NT2/D1 (cell line): ENCODE data around the gene ATP6V1G2.
"Not testable (repeated sequence)": the region's sequence is repeated elsewhere in the genome, so short reads cannot be mapped to it uniquely, and the experiment has no call there.

Experiments used
- DNase-seq: peaks from one replicate; pipeline ENCODE4 v3.0.0-alpha.2; 2011; ENCODE audit warnings: low read depth, low spot score
- H3K27me3 ChIP-seq: 2 replicates; pipeline ENCODE4 v1.6.0; 2011; ENCODE audit warnings: mild to moderate bottlenecking; ENCODE audit not compliant: insufficient read length, insufficient read depth
- H3K36me3 ChIP-seq: 2 replicates; pipeline ENCODE4 v1.6.1; 2011; ENCODE audit warnings: mild to moderate bottlenecking, low read length, mixed read lengths; ENCODE audit not compliant: insufficient read depth, insufficient read length
- H3K4me1 ChIP-seq: 2 replicates; pipeline ENCODE4 v1.5.1; 2011; ENCODE audit not compliant: insufficient read depth, insufficient read length
- H3K4me3 ChIP-seq: 2 replicates; pipeline ENCODE4 v1.5.1; 2011; ENCODE audit warnings: low read depth; ENCODE audit not compliant: insufficient read length
- H3K9ac ChIP-seq: 2 replicates; pipeline ENCODE4 v1.6.0; 2011; ENCODE audit warnings: low read depth; ENCODE audit not compliant: insufficient read length
- H3K9me3 ChIP-seq: 2 replicates; pipeline ENCODE4 v1.5.1; 2011; ENCODE audit warnings: mild to moderate bottlenecking, low read length; ENCODE audit not compliant: insufficient read depth
- SUZ12 ChIP-seq: IDR thresholded peaks from 2 replicates; pipeline ENCODE4 v1.6.1; 2011; ENCODE audit not compliant: insufficient read length, insufficient read depth; ENCODE audit errors: extremely low read depth
- YY1 ChIP-seq: IDR thresholded peaks from 2 replicates; pipeline ENCODE4 v1.6.1; 2011; ENCODE audit not compliant: insufficient read length, insufficient read depth
- ZNF274 ChIP-seq: IDR thresholded peaks from 2 replicates; pipeline ENCODE4 v1.6.1; 2011; ENCODE audit warnings: mild to moderate bottlenecking, low read depth, low read length

The ATP6V1G2 gene

DNA sequence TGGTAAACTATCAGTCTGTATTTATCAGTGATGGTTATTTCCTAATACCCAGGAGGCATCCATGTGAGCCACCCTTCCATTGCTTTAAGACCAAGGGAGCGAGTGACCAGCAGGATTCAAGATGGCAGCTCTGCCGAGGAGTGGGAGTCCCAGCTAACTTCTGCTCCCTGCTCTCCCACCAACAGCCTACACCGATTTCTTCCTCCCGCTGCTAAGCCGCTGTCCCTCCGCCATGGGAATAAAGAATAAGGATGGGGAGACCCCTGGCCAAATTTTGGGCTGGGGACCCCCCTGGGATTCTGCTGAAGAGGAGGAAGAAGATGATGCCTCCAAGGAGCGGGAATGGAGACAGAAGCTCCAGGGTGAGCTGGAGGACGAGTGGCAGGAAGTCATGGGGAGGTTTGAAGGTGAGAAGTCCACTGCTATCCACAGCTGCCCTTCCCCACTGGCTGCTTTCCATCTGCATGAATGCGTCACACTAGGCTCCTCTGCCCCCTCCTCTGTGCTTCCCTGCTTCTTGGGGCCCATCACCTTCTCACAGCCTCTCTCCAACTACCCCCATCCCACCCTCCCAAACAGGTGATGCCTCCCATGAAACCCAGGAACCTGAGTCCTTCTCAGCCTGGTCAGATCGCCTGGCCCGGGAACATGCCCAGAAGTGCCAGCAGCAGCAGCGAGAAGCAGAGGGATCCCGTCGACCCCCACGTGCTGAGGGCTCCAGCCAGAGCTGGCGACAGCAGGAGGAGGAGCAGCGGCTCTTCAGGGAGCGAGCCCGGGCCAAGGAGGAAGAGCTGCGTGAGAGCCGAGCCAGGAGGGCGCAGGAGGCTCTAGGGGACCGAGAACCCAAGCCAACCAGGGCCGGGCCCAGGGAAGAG, 11.3 kb upstream of the ATP6V1G2 start:
- Histone ChIP-seq H3K9ac (no peak overlapping the region), H3K4me1 (peaks cover 6% of the 10 kb centered on the region), H3K36me3 (peaks cover 38% of the 10 kb centered on the region), H3K27me3 (no peaks in the 10 kb centered on the region), H3K9me3 (no peaks in the 10 kb centered on the region), H3K4me3 (no peak overlapping the region)
- no peak for TF ChIP-seq SUZ12
- no peak for TF ChIP-seq YY1
- TF ChIP-seq ZNF274, result no peak
- no peak for DNase-seq

DNA sequence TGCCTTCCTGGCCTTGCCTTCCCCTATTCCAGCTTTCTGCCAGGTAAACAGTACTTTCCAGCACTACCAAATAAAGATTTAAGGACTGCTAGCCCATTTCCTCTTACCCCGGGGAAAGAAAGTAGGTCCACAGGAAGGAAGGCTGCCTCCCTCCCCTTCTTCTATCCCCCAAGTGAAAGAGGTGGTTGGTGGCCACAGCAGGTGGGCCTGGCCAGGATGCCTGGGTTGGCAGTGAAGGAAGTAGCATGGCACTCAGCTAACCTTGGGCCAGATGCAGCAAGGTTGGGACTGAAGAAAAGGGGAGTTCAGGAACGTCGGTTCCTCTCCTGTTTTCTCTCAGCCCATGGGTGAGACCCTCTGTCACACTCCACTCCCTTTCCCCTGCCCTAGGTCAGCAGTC, 9.9 kb upstream of the ATP6V1G2 start:
- Histone ChIP-seq H3K4me3 (no peak overlapping the region), H3K36me3 (peaks cover 40% of the 10 kb centered on the region), H3K9me3 (no peaks in the 10 kb centered on the region), H3K27me3 (no peaks in the 10 kb centered on the region), H3K4me1 (peaks cover 6% of the 10 kb centered on the region), H3K9ac (no peak overlapping the region)
- TF ChIP-seq YY1, result no peak
- no peak for TF ChIP-seq ZNF274
- no peak for TF ChIP-seq SUZ12
- DNase-seq, result no peak

DNA sequence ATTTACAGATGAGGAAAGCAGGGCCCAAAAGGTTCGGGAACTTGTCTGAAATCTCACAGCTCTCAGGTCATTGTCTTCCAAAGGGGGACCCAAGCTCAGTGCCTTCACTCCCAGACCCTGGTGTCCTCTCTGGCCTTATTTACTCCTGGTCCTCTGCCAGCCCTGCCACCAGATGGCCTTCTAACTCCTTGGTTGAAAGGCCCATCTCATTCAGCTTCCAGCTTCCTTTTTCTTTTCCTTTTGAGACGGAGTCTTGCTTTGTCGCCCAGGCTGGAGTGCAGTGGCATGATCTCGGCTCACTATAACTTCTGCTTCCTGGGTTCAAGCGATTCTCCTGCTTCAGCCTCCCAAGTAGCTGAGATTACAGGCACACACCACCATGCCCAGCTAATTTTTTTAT, 5.0 kb upstream of the ATP6V1G2 start:
- peaks cover 31% of the 10 kb centered on the region for H3K36me3 ChIP-seq
- not testable (repeated sequence) for H3K9ac ChIP-seq, H3K9me3 ChIP-seq, H3K4me3 ChIP-seq, H3K4me1 ChIP-seq, DNase-seq, H3K27me3 ChIP-seq

DNA sequence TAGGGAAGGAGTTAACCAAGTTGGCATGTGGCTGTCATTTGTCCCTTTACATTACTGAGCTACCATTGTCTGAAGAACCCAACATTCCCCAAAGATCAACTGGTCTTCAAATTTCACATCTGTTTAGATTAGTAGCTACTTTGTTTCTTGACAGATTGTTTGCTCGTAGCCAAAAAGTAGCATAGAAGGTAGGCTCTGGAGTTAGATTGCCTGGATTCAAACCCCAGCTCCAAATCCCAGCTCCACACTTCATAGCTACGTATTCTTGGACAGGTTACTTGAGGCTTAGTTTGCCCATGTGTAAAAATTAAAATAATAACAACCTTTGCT, 2.1 kb upstream of the ATP6V1G2 start:
- H3K4me3 ChIP-seq, result no peak overlapping the region
- no peak for DNase-seq
- no peaks in the 10 kb centered on the region for H3K27me3 ChIP-seq
- no peaks in the 10 kb centered on the region for H3K9me3 ChIP-seq
- peaks cover 7% of the 10 kb centered on the region for H3K4me1 ChIP-seq
- H3K36me3 ChIP-seq, result peaks cover 24% of the 10 kb centered on the region
- TF ChIP-seq ZNF274, result no peak
- no peak for TF ChIP-seq SUZ12
- no peak for TF ChIP-seq YY1
- peak overlapping the region; percentile 76 for H3K9ac ChIP-seq

DNA sequence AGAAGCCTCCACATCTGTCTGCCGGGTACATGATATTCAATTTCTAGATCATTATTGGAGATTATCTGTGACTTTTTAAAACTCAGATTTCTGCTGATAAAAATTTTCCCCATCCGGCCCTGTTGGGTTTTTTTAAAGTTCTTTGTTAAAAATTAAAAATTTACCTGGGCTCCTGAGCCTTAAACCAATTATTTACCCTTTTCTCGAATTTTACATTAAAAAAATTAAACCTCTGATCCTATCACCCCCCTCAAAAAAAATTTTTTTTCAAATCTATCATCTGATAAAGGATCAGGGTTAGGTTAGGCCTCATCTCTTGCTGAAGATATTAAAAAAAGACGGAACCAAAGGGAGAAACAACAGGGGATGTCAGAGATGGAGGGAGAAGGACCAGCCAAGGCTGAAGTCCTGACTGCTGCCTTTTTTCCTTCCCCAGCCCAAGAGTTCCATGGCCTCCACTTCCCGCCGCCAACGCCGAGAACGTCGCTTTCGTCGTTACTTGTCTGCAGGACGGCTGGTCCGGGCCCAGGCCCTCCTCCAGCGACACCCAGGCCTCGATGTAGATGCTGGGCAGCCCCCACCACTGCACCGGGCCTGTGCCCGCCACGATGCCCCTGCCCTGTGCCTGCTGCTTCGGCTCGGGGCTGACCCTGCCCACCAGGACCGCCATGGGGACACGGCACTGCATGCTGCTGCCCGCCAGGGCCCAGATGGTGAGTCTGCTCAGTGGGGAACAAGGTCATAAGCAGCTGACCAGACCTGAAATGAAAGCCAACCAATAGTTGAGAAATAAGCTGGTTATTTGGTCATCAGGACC, 1.5 kb upstream of the ATP6V1G2 start:
- TF ChIP-seq ZNF274 (no peak), SUZ12 (no peak), YY1 (no peak)
- H3K4me1 ChIP-seq, result peaks cover 7% of the 10 kb centered on the region
- peak overlapping the region; percentile 40 for H3K4me3 ChIP-seq
- DNase-seq, result no peak
- H3K27me3 ChIP-seq, result no peaks in the 10 kb centered on the region
- H3K36me3 ChIP-seq, result peaks cover 28% of the 10 kb centered on the region
- peak overlapping the region; percentile 76 for H3K9ac ChIP-seq
- no peaks in the 10 kb centered on the region for H3K9me3 ChIP-seq

DNA sequence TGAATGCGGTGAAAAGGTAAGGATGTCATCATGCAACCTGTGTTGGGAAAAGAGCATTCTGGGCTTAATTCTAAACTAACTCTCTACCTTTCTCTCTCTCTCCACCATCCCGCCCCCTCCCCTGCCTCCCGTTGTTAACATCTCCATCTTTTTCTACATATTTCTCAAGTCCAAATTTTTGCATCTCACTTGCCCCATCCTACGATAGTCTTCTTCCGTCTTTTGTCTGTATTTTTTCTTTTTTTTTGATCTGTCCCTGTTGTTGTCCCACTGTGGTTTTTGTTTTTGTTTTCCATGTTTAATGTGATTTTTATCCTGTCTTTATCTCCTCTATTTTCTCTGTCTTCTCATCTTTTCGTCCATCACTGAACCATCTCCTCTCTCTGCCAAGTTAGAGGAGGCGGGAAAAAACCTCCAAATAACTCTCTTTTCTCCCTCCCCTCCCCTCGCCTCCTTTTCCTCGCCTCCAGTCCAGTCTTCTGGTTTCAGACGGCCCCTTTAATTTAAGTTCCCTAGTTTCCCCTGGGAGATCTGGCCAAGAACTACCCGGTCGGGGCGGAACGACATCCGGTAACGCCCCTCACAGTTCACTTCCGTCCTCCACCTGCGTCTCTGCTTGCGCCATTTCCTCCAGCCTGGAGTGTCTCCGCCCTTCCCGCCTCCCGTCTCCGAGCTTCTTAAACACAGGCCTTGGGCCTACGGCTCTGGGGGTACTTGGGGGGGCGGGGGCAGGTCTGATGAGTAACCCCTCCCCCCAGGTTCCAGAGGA, 734 bp upstream of the ATP6V1G2 start, which contains the start of gene NFKBIL1:
NFKBIL1 (plus strand) TSS at position 651 of the 769 bp plus-strand sequence; CDS start at position 738, 87 bp downstream.
- H3K4me1 ChIP-seq, result peaks cover 7% of the 10 kb centered on the region
- TF ChIP-seq SUZ12, result no peak
- TF ChIP-seq YY1, result no peak
- TF ChIP-seq ZNF274, result no peak

More for the DNA sequence above, 734 bp upstream of the ATP6V1G2 start, which contains the start of gene NFKBIL1:
- H3K4me3 ChIP-seq, result peak within 1 kb of the TSS; percentile 40
- peak within 1 kb of the TSS; percentile 76 for H3K9ac ChIP-seq
- H3K27me3 ChIP-seq, result no peaks in the 10 kb centered on the region
- H3K36me3 ChIP-seq, result peaks cover 28% of the 10 kb centered on the region
- DNase-seq, result peak; percentile 87
- H3K9me3 ChIP-seq, result no peaks in the 10 kb centered on the region
